ENCODE results near the gene ERCC6L2.

ERCC6L2 gene

DNA sequence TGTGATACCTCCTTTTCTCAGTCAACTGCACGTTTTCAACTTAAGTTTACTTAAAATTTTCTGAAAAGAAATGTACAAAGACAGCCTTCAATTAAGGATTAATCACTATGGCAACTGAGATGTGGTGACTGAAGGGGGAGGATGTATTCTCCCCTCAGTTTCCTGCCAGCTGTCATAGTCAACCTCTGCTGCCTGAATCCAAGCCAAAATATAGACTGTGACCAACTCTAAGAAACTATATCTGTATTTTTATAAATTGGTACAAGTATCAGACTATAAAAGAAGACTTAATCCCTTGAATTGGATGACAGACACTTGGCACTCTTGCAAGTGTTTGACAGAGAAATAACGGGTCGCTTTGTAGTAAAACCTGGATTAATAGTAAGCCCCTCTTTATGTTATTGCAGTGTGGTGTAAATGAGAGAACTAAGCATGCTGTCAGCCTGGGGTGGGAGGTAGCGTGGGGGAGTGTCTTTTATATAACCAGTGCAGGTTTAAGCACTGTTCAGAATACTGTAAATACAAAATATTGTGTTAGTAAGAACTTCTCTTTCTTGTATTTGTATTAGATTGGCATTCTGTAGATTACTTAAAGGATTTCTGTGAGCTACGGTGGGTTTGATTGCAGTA lies 106.4 kb downstream of the ERCC6L2 start:
- peak; percentile 60 for DNase-seq

- no peak for DNase-seq
Observed at GRCh38 chr9:95985440-95986055, 110.1 kb downstream of the ERCC6L2 start.

- no peak for DNase-seq
Observed at GRCh38 chr9:95989297-95989696, 113.8 kb downstream of the ERCC6L2 start.

DNA sequence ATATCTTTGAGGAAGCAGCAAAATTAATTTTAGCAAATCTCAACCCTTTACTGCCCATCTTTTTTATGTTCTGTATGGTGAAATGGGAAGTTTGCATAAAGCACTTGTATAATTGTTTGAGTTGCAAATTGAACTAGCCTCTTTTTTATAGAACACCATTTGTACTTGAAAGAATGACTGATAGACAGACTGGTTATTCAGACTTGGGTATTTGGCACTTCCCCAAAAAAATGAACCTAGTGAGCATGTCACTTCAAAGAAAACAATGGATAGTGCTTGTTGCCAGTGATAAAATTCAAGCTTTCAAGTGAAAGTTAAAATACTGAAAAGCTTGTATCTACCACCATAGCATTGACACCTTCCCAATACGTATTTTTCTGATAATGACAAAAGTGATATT lies 115.8 kb downstream of the ERCC6L2 start:
- no peak for DNase-seq

GRCh38 chr9:95992536-95992935 lies 117.0 kb downstream of the ERCC6L2 start:
- no peak for DNase-seq

- no peak for DNase-seq
Observed at GRCh38 chr9:95993337-95993736, 117.8 kb downstream of the ERCC6L2 start.

- no peak for DNase-seq
Observed at GRCh38 chr9:95999390-95999789, 123.9 kb downstream of the ERCC6L2 start.

DNA sequence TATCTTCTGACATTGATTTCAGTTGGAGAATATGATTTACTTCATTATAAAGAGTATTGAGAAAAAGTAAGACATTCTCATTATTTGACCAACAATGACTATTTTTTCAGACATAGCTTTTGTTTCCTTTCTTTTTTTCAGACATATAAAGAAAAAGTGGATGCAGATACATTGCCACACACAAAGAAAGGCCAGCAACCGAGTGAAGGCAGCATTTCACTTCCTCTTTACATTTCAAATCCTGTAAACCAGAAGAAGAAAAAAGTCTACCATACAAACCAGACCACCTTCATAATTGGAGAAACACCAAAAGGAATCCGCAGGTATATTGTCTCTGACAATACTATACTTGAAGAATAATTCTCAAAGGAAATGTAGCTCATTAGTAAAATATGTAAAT lies 128.9 kb downstream of the ERCC6L2 start:
- DNase-seq, result no peak

GRCh38 chr9:96006296-96006879 lies 130.9 kb downstream of the ERCC6L2 start:
- DNase-seq, result no peak

DNA sequence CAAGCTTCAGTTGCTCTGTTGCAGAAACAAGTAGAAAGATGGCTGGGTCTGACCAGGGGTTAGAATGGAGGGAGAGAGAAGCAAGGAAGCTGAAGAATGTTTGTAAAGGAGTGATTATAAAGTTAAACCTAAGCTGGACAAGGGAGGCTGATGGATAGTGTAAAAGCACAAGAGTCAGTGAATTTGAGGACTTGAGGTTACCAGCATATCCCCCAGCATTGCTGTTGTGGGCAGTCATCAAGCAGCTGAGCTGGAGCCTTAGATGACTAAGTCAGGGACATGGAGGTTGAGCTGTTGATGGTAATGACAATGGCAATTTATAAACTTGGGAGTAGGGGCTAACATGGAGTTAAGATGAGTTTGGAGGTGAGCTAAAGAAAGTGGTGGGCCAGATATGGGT lies 131.5 kb downstream of the ERCC6L2 start:
- no peak for DNase-seq

GRCh38 chr9:96008502-96009222 lies 133.2 kb downstream of the ERCC6L2 start:
- peak; percentile 20 for DNase-seq

- DNase-seq, result no peak
Observed at GRCh38 chr9:96009223-96009602, 133.7 kb downstream of the ERCC6L2 start.

GRCh38 chr9:96009690-96010472 lies 134.4 kb downstream of the ERCC6L2 start:
- DNase-seq, result peak; percentile 79

DNA sequence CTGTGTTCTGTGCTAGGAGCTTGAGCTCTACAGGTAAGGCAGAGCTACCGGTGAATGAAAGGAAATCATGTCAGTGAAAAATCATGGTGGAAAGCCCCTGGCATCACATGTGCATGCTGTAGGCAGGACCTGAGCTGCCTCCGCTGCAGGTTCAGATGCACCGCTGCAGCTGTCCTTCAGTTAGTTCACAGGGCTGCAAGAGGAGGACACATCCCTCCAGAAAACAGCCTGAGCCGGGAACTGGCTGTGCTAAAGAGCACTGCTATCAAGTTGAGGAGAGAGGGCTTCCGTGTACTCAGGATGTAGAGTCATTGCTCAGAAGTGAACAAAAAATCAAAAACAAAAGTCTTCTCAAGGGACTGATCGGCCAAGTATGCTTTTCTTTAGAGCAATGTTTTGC lies 138.6 kb downstream of the ERCC6L2 start:
- DNase-seq, result peak; percentile 74

GRCh38 chr9:96015876-96016686 lies 140.6 kb downstream of the ERCC6L2 start:
- peak; percentile 65 for DNase-seq
